GM12878 (cell line): Measurements from ENCODE around the gene TERB1. TPM values are rescaled to one million over a fixed set of nuclear protein-coding genes. Genes with fewer than 3 reads are reported as not detected.

Experiments
- ATAC-seq: fragments of 200-7000 bp; cut with Tn5 transposase; 3 replicates; pipeline ENCODE4 v1.9.1; 2020; ENCODE audit warnings: mild to moderate bottlenecking, moderate library complexity
- BruUV-seq: library from RNA; stranded (reverse); fragments of 400-500 nt; replicated peaks from 2 replicates; lab custom pipeline; 2021; lab: Mats Ljungman, UMichigan
- CTCF ChIA-PET: fragments of 300-600 bp; sonication (Branson Sonifier 250); formaldehyde crosslinking; extraction: SDS; loops from one replicate; lab custom pipeline; 2021; ENCODE audit warnings: inconsistent platforms; lab: Yijun Ruan, JAX
- POLR2A ChIA-PET: fragments of 350-600 bp; formaldehyde crosslinking; extraction: SDS; loops from one replicate; lab custom pipeline; 2021; ENCODE audit warnings: inconsistent platforms; lab: Charles Lee
- RAD21 ChIA-PET: fragments of 300-600 bp; sonication (Branson Sonifier 250); formaldehyde crosslinking; loops from one replicate; lab custom pipeline; 2023; ENCODE audit warnings: antibody characterized with exemption; ENCODE audit not compliant: unreplicated experiment; lab: Charles Lee
- SMC1A ChIA-PET: fragments of 300-600 bp; sonication (Branson Sonifier 250); formaldehyde crosslinking; loops from one replicate; lab custom pipeline; 2023; ENCODE audit not compliant: unreplicated experiment, uncharacterized antibody; lab: Charles Lee
- DNase-seq: peaks from one replicate; pipeline ENCODE4 v3.0.0-alpha.2; 2011; ENCODE audit warnings: low read depth, low spot score
- FAIRE-seq: peaks from 3 replicates; lab custom pipeline; 2011; peaks lifted over from hg19 to GRCh38; lab: Jason Lieb, UNC
- H2AFZ ChIP-seq: 2 replicates; pipeline ENCODE4 v1.6.0; 2011; ENCODE audit warnings: low read depth, low read length, control low read depth; ENCODE audit not compliant: control insufficient read depth
- H3K27ac ChIP-seq: 2 replicates; pipeline ENCODE4 v1.5.1; 2011; ENCODE audit warnings: control low read depth; ENCODE audit not compliant: control insufficient read depth, insufficient read depth
- H3K27me3 ChIP-seq, 2 experiments: replicated peaks in 1 of 2; 2 replicates each; pipeline versions ENCODE4 v1.6.0 to v1.6.1; 2011; ENCODE audit warnings: low read length in 1 of 2; ENCODE audit not compliant: control insufficient read depth in 2 of 2, insufficient read depth in 2 of 2
- H3K36me3 ChIP-seq, 2 experiments: 2 replicates each; pipeline ENCODE4 v1.5.1; 2011; ENCODE audit warnings: low read length in 1 of 2; ENCODE audit not compliant: control insufficient read depth in 2 of 2, insufficient read depth in 2 of 2
- H3K4me1 ChIP-seq: 2 replicates; pipeline ENCODE4 v1.6.1; 2011; ENCODE audit warnings: mild to moderate bottlenecking, low read length, moderate library complexity, mixed read lengths; ENCODE audit not compliant: control insufficient read depth, insufficient read depth
- H3K4me2 ChIP-seq: 2 replicates; pipeline ENCODE4 v1.6.0; 2011; ENCODE audit warnings: control low read depth; ENCODE audit not compliant: control insufficient read depth, insufficient read depth
- H3K4me3 ChIP-seq: fragments of 200-600 bp; sonication (generic); 2 replicates; pipeline ENCODE4 v1.5.1; 2016
- H3K79me2 ChIP-seq: 2 replicates; pipeline ENCODE4 v1.6.0; 2011; ENCODE audit warnings: low read length; ENCODE audit not compliant: control insufficient read depth, insufficient read depth
- H3K9ac ChIP-seq: 2 replicates; pipeline ENCODE4 v1.8.0; 2011; ENCODE audit warnings: low read length, control low read depth, mixed read lengths; ENCODE audit not compliant: control insufficient read depth, insufficient read depth
- H3K9me3 ChIP-seq: replicated peaks from 3 replicates; pipeline ENCODE4 v1.5.1; 2011; ENCODE audit warnings: mild to moderate bottlenecking, low read length; ENCODE audit not compliant: control insufficient read depth, insufficient read depth
- H4K20me1 ChIP-seq: 2 replicates; pipeline ENCODE4 v1.6.0; 2011; ENCODE audit not compliant: control insufficient read depth, insufficient read depth
- ATF7 ChIP-seq: fragments of 450-650 bp; IDR thresholded peaks from 2 replicates; pipeline ENCODE4 v1.6.1; 2016; ENCODE audit warnings: low read depth, mild to moderate bottlenecking
- CEBPZ ChIP-seq: fragments of 150-350 bp; IDR thresholded peaks from 2 replicates; pipeline ENCODE4 v1.6.1; 2016; ENCODE audit warnings: low read depth, low read length
- CHD2 ChIP-seq: IDR thresholded peaks from 2 replicates; pipeline ENCODE4 v1.6.1; 2011; ENCODE audit warnings: low read depth, low read length, improper control_type of control experiment, borderline replicate concordance
- EGR1 ChIP-seq, 2 experiments: IDR thresholded peaks; 1 replicate in 1 of 2; 2 replicates in 1 of 2; pipeline ENCODE4 v1.6.1; 2011 to 2012; ENCODE audit warnings: low read depth in 2 of 2, low read length in 2 of 2, borderline replicate concordance in 1 of 2, mild to moderate bottlenecking in 1 of 2, moderate library complexity in 1 of 2
- ESRRA ChIP-seq: IDR thresholded peaks from 2 replicates; pipeline ENCODE4 v1.6.1; 2012; ENCODE audit warnings: mild to moderate bottlenecking, low read length, improper control_type of control experiment
- HDAC2 ChIP-seq: fragments of 200-600 bp; sonication (generic); IDR thresholded peaks from 2 replicates; pipeline ENCODE4 v1.6.1; 2017
- MTA2 ChIP-seq: fragments of 450-650 bp; IDR thresholded peaks from 2 replicates; pipeline ENCODE4 v1.6.1; 2016; ENCODE audit warnings: low read depth, mild to moderate bottlenecking, moderate library complexity
- MYC ChIP-seq: IDR thresholded peaks from 2 replicates; pipeline ENCODE4 v1.6.1; 2011; ENCODE audit warnings: mild to moderate bottlenecking, low read length, moderate library complexity, inconsistent platforms; ENCODE audit not compliant: insufficient read depth, insufficient replicate concordance, insufficient read length, severe bottlenecking
- PAX8 ChIP-seq: fragments of 450-650 bp; IDR thresholded peaks from 2 replicates; pipeline ENCODE4 v1.6.1; 2017; ENCODE audit warnings: mild to moderate bottlenecking, moderate library complexity
- POLR2AphosphoS5 ChIP-seq: IDR thresholded peaks from 2 replicates; pipeline ENCODE4 v1.6.1; 2011; ENCODE audit warnings: mild to moderate bottlenecking, low read length, inconsistent platforms
- POU2F2 ChIP-seq: IDR thresholded peaks from 3 replicates; pipeline ENCODE4 v1.6.1; 2011; ENCODE audit warnings: low read depth, mild to moderate bottlenecking, low read length, borderline replicate concordance
- SKIL ChIP-seq: fragments of 450-650 bp; IDR thresholded peaks from 2 replicates; pipeline ENCODE4 v1.6.1; 2017; ENCODE audit warnings: mild to moderate bottlenecking, low read depth, inconsistent platforms; ENCODE audit not compliant: poor library complexity, severe bottlenecking
- TBL1XR1 ChIP-seq: IDR thresholded peaks from 2 replicates; pipeline ENCODE4 v1.6.1; 2012; ENCODE audit warnings: low read depth, low read length, improper control_type of control experiment
- TCF7 ChIP-seq: IDR thresholded peaks from 2 replicates; pipeline ENCODE4 v1.6.1; 2014; ENCODE audit warnings: antibody characterized with exemption, borderline replicate concordance
- ZNF384 ChIP-seq: IDR thresholded peaks from 2 replicates; pipeline ENCODE4 v1.6.1; 2012; ENCODE audit warnings: low read depth, mild to moderate bottlenecking, low read length, improper control_type of control experiment, borderline replicate concordance
- WGBS: methylation state at CpG from one replicate; pipeline ENCODE4 v1.1.6; 2016; ENCODE audit warnings: low lambda C conversion rate; ENCODE audit not compliant: insufficient replicate concordance, insufficient coverage; ENCODE audit errors: missing lambda C conversion rate; 5-methylcytosine and 5-hydroxymethylcytosine counted together
- in situ Hi-C: fragments of 300-500 bp; cut with MboI; formaldehyde crosslinking; loops from 9 replicates; pipeline ENCODE4 v1.14.3; 2018; ENCODE audit warnings: mixed read lengths
- intact Hi-C: fragments of 100-400 bp; cut with micrococcal nuclease; formaldehyde crosslinking; loops from one replicate; pipeline ENCODE4 v1.14.2; 2022; ENCODE audit not compliant: unreplicated experiment
- polyA plus RNA-seq, 11 experiments: library from polyadenylated mRNA; depleted of rRNA in 4 of 11; unstranded in 6 of 11; stranded (reverse) in 5 of 11; fragments of >200 nt; fragmentation: Nextera tagmentation in 4 of 11; fragmentation: Illumina TruSeq in 1 of 11; extraction: Ambion mirVana in 4 of 11; extraction: Trizol in 1 of 11; gene quantifications; 1 replicate in 1 of 11; 2 replicates in 10 of 11; pipeline versions ENCODE4 v1.2.1 to v1.2.3, GENCODE V29; 2011 to 2016; ENCODE audit warnings: inconsistent platforms in 2 of 11, missing spikeins in 2 of 11, low read depth in 1 of 11
- total RNA-seq, 4 experiments: library from RNA; depleted of rRNA in 3 of 4; stranded (reverse); fragments of >200 nt in 3 of 4; fragmentation: Illumina TruSeq in 1 of 4; extraction: Trizol in 1 of 4; gene quantifications; 2 replicates each; pipeline versions ENCODE4 v1.2.1 to v1.2.3, GENCODE V29; 2013 to 2021

TERB1 gene
- total and polyA plus RNA-seq, 10 of the 15 experiments (the other 5 are each of a cell fraction or from before 2014, with no cell fraction given): 0.03 to 0.10 (median 0.06) TPM; not detected in 7

- 70% methylated on average over 6 of the region's 6 CpGs for WGBS
- TF ChIP-seq MYC (no peak), TCF7 (no peak), EGR1 (IDR thresholded peaks at IDR 0.05; ENCODE audit: borderline replicate concordance in 1 of 2, low read depth in 2 of 2, low read length in 2 of 2) (no peak), SKIL (no peak), POU2F2 (no peak), ESRRA (no peak), POLR2AphosphoS5 (no peak), CEBPZ (no peak), MTA2 (no peak), PAX8 (no peak), CHD2 (no peak), ZNF384 (no peak), HDAC2 (no peak), ATF7 (no peak), TBL1XR1 (no peak)
- intact Hi-C loops: no loop called here
- no peaks in the 10 kb centered on the region for H3K79me2 ChIP-seq
- no peak overlapping the region for H3K27ac ChIP-seq
- no peak overlapping the region for H2AFZ ChIP-seq
- H3K9me3 ChIP-seq: no peaks in the 10 kb centered on the region; the same call in 2 of the 3 replicates
- RAD21 ChIA-PET: no interaction called here
- FAIRE-seq: no peak
- no peak for ATAC-seq
- no peak overlapping the region for H3K9ac ChIP-seq
- H4K20me1 ChIP-seq: 0 out of 2 replicates have a peak, but pooled peaks cover 2% of the 10 kb centered on the region
- DNase-seq: no peak
- no TSS peak for BruUV-seq
- H3K4me3 ChIP-seq: no peak overlapping the region
- POLR2A ChIA-PET: no interaction called here
- SMC1A ChIA-PET: no interaction called here
- CTCF ChIA-PET: interaction anchor here (1.3 to 1.4 kb wide), 2 partner anchors 12 to 309 kb away, joined by 3 to 4 read pairs; no protein-coding TSS in a partner anchor
- H3K36me3 ChIP-seq: no peaks in the 10 kb centered on the region; a peak in 2 of 4 replicates
- in situ Hi-C loops: no loop called here
- H3K4me1 ChIP-seq: no peaks in the 10 kb centered on the region
- H3K27me3 ChIP-seq: no peaks in the 10 kb centered on the region
- H3K4me2 ChIP-seq: no peak overlapping the region
Observed at GRCh38 chr16:66714654-66715307, 86.6 kb downstream of the TERB1 start.
